Left ventricle myocardium superior (tissue), 1 donor: ENCODE results near the gene SLC27A4. TPM values are rescaled to one million over a fixed set of nuclear protein-coding genes. Genes with fewer than 3 reads are reported as not detected.

Source experiments
- ATAC-seq: fragments of 200-7000 bp; cut with Tn5 transposase; one replicate; pipeline ENCODE4 v1.9.1; 2020; ENCODE audit warnings: mild to moderate bottlenecking, moderate library complexity
- DNase-seq: peaks from one replicate; pipeline ENCODE4 v3.0.0-alpha.2; 2020
- intact Hi-C: fragments of 100-400 bp; cut with micrococcal nuclease; formaldehyde crosslinking; loops from one replicate; pipeline ENCODE4 v1.11.0; 2022
- microRNA-seq: library from miRNA; unstranded; fragments of <30 nt; microRNA quantifications from one replicate; pipeline ENCODE4 v1.2.0, GENCODE V29; 2020; ENCODE audit warnings: borderline number of aligned reads
- total RNA-seq: library from RNA; stranded (reverse); fragmentation: NEBNext Ultra II Directional; extraction: Animal tissue kit (Norgen Biotek cat#: 25700); gene quantifications from one replicate; pipeline ENCODE4 v1.2.1, GENCODE V29; 2021
- donor health status: DM: no; HTN: yes; CAD: no; lungs with severe emphysema.

SLC27A4 gene
- total RNA-seq, 1 donor from 2014 or later = 19.4 TPM

- ATAC-seq (no peak), DNase-seq (no peak)
- intact Hi-C loops = no loop called here
These were observed 66.6 kb downstream of the SLC27A4 start for GRCh38 chr9:128406848-128407391.

GRCh38 chr9:128408963-128409431, 68.7 kb downstream of the SLC27A4 start:
- DNase-seq (no peak), ATAC-seq (no peak)
- intact Hi-C loops = no loop called here

GRCh38 chr9:128409450-128409849, 69.1 kb downstream of the SLC27A4 start:
- DNase-seq (no peak), ATAC-seq (no peak)
- intact Hi-C loops = no loop called here

DNA sequence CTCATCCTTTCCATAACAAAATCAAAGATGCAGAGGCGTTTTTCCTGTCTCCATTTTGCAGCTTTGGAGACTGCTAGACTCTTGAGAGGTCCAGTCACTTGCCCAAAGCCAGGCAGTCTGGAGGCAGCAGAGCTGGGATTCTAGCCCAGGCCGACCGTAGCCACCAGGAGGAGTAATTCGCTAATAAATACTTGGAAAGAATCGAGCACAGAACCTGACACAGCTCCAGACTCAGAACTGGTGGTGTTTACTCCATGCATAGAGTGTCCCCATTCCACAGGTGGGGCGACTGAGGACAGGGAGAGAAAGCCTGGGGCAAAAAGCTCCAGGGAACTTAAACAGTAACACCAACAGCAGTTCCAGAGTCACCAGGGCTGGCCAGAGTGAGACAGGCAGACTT, 69.7 kb downstream of the SLC27A4 start:
- ATAC-seq = no peak
- intact Hi-C loops = loop anchor here (10.0 kb wide), 1 partner anchor 45 kb away; no protein-coding TSS in a partner anchor
- no peak for DNase-seq

Small RNA genes within 50 kb of the gene (microRNA-seq; reads per million reads assigned to microRNA genes)
- not detected for gene MIR219B

Other genes starting within 250 kb of the SLC27A4 start
- gene PTGES2, start 212.8 kb upstream of the SLC27A4 start, total RNA-seq = 157 TPM
- 0.32 TPM for gene LCN2, start 191.1 kb upstream of the SLC27A4 start, total RNA-seq
- 41.7 TPM for gene BBLN, start 180.3 kb upstream of the SLC27A4 start, total RNA-seq
- gene CIZ1, start 149.0 kb upstream of the SLC27A4 start, total RNA-seq = 76.6 TPM
- gene DNM1, start 137.1 kb upstream of the SLC27A4 start, total RNA-seq = 5.4 TPM
- 83.5 TPM for gene GOLGA2, start 64.5 kb upstream of the SLC27A4 start, total RNA-seq
- 16.2 TPM for gene SWI5, start 64.3 kb upstream of the SLC27A4 start, total RNA-seq
- gene TRUB2, start 18.1 kb upstream of the SLC27A4 start, total RNA-seq = 41.4 TPM
- 30.7 TPM for gene COQ4, start 17.7 kb upstream of the SLC27A4 start, total RNA-seq
- gene URM1, start 30.8 kb downstream of the SLC27A4 start, total RNA-seq = 51.6 TPM
- 7.0 TPM for gene CERCAM, start 80.3 kb downstream of the SLC27A4 start, total RNA-seq
- 15.3 TPM for gene ODF2, start 115.5 kb downstream of the SLC27A4 start, total RNA-seq
- 20.6 TPM for gene GLE1, start 164.2 kb downstream of the SLC27A4 start, total RNA-seq
- 244 TPM for gene SPTAN1, start 212.1 kb downstream of the SLC27A4 start, total RNA-seq